ENCODE measurements around the gene RPS21.

RPS21 gene

DNA sequence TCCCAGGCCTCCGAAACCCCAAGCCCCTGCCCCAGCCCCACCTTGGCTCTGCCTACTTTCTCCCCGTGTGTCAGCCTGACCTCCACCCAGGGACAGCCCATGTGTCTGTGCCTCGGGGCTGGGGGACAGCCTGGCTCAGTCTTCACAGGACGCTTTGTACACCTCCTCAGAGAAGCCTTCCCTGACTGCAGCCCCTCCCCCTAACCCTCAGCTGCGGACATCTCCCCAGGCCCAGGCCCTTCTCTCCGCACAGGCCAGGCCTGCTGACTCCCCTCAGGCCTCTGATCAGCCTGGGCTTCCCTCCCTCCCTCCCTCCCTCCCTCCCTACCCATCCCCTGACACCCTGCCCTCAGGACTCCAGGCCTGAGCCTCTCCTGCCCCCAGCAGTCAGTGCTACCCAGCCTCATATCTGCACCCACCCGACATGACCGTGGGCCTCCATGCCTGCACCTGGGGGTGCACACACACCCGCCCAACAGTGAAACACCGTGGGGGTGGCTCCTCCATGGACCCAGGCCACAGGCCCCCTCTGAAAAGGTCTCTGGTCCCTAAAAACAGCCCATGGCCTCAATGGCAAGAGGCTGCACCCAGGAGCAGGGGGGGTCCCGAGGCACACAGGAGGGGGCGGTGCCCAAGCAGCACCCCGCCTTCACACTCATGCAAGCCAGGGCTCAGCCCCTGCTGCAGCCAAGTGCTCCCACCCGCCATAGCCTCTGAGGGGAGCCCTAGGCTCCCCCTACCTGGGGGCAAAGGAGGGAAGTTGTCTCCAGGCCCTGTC is 32.7 kb upstream of the RPS21 start:
- no peak for DNase-seq

DNA sequence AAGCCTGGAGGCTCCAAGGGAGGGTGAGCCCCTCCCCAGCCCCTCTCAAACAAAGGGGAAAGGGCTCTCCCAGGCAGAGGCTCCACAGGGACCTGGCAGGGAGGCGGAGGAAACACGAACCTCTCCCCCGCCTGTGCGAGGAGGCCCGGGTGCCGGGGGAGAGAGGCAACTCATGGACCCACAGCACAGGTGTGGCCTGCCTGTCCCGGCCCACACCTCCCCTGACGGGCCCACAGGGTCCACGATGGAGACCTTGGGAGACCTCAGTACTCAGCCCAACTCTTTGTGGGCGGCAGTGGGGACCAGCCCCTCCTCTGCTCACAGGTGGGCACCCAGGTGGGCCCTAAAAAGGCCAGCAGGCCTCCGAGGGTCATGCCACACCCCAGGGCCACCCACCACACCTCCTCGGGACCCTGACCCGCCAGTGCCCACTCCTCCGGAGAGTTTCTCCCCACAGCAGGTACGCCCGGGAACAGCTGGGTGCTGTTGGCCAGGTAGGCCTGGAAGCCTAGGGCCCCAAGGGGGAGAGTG is 32.0 kb upstream of the RPS21 start:
- DNase-seq, result no peak

DNA sequence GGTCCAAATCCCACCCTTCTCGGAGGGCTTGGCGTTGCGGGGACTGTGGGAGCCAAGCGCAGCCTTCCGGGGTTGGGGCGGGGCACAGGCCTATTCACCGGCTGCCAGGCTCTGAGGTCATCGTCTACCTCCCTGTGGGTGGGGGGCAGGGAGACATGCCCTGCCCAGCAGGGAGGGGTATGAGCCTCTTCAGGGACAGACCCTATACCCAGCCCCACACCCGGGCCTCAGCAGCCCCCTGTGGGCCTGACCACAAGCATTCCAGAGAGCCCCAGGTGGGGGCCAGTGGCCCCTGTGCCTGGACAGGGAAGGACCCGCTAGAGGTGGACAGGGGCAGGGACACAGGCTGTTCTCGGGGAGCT is 31.4 kb upstream of the RPS21 start:
- DNase-seq, result no peak

DNA sequence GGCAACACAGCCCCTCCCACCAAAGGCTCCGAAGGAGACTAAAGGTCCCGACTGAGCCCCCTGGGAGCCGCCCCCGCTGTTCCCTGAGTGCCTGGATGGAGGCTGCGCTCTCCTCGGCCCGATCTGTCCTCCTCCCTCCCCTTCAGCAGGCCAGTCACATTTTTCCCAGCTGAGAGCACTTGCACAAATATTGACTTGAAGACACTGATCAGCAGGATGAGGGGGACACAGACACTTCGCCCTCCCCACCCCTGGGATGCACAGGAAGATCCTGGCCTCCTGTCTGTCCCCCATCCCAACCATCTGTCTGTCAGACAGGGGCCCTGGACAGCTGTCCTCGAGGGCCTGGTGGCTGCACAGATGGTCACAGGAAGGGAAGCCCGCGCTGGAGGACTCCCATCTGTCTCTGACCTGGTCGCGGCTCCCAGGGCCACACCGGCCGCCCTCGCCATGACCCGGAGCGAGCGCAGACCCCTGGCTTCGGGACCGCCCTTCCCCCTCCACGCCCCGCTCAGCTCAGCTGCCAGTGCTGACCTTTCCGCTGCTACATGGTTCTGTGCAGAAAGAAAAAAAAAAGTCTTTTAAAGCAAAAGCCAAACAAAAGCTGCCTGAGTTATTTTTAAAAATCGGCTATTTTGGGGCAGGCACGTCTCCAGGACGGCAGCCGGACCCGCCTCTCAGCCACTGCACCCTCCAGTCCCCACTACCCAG is 30.9 kb upstream of the RPS21 start:
- DNase-seq, result no peak

DNA sequence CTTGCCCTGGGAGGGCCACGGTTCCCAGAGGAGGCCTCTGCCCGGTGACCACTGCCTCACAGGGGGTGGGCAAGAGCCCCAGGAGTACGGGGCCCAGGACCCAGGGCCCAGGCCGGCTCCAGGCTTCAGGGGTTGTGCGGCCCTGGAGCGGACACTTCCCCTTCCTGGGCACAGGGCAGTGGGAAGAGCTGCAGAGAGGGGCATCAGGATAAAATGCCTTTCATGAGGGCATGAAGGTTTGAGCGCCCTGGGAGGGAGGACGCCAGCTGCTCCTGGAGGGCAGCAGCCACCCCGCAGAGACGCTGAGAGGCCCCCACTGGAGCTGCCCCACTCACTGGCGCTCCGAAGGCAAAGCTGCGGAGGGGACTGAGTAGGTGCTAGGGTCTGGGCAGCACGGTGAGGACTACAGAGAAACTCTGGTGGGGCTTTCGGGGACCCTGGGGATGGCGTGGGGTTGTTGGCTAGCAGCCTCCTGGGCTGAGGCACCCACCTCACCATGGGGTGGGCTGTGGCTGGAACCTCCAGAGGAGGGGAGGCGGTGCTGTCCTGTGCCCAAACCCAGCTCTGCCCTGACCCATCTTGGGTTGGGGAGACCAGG is 30.2 kb upstream of the RPS21 start:
- no peak for DNase-seq

DNA sequence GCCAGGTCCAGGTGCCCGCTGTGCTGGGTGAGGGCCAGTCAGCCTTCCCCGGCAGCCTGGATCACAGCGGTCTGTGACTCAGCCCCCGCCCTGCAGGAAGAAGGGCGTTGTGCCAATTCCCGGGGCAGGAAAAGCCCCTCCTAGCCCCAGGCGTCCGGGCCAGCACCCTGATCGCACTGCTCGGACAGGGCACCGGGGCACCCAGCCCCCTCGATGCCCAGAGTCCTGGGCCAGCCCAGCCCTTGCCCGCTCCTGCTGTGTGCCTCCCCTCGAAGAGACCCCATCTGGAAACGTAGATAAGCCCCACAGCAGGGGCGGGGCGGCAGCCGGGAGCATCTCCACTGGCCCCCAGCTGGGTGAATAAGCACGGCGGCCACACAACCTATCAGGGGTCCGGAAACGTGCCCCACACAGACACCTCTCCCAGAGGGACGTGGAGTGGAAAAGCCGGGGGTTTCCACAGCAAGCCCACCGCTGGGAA is 29.7 kb upstream of the RPS21 start:
- no peak for DNase-seq

DNA sequence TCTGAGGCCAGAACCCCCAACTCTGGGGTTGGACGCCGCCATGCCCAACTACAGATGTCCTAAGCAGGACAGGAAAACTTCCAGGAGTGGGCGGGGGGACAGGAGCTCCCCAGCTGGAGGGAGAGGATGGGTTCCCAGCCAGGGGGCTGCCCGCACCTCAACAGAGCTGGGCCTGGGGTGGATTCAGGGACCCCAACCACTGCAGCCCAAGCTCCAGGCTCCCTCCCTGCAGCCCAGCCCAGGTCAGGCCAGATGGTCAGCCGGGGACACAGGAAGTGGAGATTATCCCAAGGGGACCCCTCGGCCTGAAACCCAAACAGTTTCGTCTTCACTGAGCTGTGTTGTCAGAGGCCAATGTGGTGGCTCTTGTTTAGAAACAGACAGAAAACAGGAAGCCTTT is 29.2 kb upstream of the RPS21 start:
- no peak for DNase-seq

DNA sequence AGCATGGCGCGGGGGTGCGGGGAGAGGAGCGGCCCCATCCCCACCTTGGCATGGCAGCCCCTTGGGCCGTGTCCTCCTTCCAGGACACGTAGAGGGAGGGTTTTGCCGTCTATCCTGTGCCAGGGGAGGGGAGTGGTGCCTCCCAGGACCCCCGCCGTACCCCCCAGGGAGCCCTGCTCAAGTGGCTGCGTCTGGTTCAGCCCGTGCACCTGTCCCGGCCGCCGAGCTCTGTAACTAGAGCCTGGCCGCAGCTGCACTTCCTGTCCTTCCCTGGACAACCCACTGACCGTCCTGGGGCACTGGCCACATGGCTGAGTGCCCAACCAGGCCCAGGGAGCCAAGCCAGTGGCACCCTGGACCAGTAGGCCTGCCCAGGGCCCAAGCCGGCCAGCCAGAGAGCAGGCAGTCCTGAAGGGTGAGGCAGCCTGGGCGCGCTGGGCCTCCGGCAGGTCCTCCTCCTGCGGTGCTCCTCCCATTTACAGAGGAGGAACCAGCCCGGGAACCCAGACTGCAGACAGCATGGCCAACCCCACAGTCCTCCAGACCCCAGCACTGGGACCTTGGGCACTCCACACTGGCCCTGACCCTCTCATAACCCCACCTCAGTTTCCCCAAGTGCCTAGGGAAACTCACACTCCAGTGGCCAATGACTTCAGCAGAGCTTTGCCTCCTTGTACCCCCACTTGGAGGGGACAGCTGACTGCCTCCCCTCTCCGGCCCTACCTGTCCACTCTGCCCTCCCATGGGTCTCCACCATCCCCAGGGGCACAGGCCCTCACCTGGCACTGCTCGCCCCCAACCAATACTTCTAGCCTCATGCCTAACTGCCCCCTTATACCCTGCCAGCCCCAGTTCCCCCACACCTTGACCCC is 28.5 kb upstream of the RPS21 start:
- no peak for DNase-seq

DNA sequence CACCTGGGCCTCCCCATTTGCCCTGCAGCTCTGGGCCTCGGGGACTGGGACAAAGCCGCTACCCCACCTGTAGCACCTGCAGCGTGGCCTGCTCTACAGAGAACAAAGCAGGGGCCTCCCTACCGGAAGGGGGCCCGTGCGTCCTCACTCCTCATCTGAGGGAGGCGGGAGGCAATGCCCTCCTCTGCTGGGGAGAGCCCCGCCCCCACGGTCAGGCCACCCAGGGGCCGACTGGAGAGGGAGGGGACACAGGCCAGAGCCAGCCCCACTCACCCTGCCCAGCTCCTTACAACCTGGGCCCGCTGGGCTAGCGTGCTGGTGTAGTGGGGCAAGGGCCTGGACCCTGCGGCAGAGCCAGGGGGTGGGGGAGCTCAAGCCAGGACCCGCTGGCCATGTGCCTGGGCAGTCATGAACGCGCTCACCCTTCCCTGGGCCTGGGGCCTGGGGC is 27.8 kb upstream of the RPS21 start:
- DNase-seq, result no peak

DNA sequence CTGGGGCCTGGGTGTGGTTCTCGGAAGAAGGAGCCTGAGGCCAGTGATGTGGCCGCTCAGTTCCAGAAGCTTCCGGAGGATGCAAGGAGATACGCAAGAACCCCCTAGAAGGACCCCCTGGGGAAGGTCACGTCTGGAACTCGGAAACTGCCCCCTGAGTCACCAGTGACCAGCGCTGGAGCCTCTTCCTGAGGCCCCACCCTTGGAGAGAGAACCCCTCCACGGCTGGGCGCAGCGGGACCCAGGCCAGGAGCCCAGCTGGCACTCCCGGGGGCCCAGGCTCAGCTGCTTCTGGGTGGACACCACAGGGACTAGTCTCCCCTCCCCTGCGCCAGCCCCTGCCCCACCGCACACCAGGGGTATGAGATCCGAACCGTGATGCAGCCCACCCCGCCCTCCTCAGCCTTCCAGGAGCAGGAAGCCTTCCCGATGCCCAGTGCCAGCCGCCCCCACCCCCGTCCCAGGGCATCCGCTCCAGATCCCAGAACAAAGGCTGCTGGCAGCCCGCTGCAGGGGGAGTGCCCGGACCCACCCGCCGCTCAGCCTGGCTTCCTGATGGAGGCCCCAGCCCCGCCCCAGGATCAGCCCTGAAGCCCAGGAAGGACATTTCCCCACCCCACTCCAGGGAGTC is 27.3 kb upstream of the RPS21 start:
- DNase-seq, result no peak

DNA sequence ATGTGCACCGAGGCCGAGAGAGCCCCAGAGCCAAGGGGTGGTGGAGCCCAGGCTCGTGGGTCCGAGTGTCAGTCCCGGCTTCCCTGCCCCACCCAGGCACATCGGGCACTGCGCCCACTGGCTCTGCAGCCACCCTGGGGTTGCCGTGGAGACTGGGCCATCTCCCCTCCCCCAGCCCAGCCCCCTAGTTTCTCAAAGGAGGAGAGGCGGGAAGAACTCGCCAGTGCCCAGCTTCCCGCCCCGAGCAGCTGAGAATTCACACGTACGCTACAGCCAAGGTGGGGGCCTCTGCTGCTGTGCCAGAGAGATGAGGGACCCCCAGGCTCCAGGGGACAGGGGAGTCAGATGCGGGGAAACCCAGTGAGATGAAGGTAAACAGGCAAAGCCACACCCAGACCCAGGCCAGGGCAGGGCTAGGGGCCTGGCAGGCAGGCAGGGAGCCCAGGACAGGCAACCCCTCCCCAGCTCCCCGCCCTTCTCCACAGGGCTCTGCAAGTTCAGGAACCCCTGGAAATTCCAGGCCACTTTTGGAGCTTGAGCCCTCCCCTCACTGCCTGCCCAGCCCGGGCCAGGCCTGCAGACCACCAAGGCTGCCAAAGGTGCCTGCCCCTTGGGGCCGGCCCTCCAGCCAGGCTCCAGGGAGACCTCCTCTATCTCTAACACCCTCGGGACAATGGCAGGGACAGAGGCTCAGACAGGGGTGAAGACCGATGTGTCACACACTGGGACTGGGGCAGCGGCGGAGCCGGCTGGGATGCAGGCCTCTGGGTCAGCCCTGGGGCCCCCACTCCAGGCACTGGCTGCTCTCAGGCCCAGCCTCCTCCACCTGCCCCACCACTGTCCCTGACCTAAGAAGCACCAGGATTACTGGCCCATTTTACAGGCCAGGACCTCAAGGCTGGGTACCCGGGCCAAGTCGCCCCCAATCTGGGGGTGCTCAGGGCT is 25.8 kb upstream of the RPS21 start:
- DNase-seq, result no peak

DNA sequence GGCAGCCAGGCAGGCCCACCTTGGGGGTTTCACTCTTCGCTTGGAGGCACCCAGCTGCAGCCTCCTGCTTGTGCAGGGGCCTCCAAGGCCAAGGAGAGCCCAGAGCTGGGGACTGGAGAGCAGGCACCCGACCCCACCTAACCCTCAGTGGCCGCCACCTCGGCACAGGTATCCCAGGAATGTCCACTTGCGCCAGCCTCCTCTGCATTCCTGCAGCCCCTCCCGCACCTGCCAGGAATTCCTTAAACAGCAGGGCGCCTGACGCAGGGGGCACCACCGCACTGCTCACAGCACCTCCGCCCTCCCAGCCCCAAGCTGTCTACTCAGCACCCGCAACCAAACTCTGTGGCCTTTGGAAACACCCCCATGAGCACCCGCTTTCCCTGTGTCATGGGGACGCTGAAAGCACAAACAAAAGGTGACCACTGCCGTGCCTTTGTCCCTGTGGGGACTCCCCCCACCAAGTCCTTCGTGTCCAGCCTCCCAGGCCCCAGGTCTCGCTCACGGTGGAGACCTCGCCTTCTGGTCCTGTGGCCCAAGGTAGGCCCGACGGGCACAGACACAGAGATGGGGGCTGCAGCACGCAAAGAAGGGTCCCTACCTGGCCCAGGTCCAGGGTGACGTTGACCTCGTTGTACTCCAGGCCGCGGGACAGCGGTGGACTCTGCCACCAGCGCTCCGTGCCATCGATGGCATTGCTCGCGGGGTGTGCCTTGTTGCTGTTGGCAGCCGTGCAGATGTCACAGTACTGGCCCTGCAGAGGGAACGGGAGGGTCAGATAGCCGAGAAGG is 24.9 kb upstream of the RPS21 start:
- DNase-seq, result no peak

DNA sequence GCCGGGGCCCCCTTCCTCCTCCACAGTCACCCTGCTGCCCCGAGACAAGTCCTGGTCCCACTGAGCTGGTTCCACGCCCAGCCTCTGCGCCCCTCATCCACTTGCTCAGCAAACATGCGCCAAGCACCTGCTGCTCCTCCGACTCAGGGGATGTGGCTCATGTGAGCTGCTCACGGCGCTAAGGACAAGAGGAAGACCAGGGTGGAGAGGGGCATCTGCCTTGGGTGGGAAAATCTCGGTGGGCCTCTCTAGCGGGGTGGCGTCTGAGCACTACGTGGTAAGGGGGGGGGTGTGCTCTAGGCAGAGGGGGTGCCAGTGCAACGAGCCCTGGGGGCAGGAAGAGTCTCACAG is 24.3 kb upstream of the RPS21 start:
- DNase-seq, result no peak

DNA sequence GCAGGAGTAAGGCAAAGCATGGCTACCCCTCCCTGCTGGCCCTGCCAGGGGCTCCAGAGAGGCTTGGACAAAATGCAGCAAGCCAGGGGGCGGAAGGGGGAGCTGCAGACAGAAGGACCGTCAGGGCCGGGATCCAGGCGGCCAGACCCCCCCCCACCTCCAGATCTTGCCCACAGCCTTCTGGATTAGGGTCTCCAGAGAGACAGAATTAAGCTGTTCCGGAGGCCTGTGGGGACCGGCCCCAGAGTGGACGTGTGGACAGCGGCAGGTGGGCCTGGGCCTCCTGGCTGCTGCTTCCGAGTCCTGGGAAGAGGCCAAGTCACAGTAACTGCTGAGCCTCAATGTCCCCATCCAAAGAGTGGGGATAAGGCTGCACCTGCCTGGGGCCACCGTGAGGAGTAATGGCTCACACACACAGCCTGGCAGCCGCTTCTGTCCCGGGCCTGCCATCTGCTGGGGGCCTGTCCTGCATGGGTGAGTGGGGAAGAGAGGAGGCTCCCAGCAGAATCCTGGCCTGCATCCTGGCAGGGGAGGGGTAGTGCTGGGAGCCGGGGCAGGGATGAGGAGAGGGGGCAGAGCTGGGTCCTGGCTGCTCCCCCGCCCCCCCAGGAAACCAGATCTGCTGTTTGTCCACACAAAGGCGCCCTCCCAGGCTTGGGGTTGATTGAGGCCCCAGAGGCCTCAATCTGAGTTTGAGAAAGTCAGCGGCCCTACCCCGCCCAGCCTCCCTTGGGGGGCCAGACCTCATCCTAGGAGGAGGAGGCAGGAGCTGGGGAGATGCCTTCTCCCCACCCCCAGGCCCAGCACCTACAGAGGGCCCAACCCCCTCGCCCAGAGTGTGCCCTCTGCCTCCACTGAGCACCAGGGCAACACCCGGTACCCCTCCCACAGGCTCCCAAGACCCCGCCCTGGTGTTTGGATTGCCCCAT is 23.6 kb upstream of the RPS21 start:
- DNase-seq, result no peak

DNA sequence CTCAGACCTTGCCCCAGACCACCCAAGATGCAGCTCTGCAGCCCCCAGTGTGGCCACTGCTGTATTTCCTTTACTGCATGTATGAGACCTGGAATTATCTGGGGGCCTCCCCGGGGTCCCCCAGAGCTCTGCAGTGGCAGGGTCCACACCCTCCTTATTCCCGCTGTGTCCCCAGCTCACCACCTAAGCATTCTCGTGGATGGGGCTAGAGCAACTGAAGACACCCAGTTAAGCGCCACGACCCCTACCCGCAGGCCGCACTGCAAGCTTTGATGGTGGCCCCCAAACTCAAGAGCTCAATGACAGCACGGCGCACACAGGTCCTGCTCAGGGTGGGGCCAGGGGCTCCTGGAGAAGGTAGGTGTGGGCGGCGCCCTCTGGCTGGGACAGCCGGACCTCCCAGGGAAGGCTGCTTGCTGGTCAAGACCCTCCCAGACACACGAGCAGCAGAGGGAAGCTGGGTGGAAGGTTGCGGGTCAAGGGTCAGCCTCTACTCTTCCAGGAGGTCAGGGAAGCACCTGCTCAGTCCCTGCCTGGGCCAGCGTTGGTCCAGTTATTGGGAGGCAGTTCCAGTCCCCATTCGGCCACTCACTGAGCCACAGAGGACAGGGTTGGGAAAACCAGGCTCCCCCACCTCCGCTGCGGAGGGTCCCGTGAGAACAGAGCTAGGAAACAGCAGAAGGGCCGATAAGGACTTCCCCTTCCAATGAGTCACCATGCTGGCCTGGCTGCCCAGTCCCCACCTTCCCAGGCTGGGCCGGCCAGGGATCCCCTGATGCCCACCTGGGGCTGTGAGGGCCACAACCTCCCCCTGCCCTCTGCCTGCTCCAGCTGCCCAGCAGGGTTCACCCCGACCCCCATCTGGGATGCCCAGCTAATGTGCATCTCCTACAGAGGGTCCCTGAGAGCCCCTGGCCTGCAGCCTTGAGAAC is 22.7 kb upstream of the RPS21 start:
- DNase-seq, result no peak

DNA sequence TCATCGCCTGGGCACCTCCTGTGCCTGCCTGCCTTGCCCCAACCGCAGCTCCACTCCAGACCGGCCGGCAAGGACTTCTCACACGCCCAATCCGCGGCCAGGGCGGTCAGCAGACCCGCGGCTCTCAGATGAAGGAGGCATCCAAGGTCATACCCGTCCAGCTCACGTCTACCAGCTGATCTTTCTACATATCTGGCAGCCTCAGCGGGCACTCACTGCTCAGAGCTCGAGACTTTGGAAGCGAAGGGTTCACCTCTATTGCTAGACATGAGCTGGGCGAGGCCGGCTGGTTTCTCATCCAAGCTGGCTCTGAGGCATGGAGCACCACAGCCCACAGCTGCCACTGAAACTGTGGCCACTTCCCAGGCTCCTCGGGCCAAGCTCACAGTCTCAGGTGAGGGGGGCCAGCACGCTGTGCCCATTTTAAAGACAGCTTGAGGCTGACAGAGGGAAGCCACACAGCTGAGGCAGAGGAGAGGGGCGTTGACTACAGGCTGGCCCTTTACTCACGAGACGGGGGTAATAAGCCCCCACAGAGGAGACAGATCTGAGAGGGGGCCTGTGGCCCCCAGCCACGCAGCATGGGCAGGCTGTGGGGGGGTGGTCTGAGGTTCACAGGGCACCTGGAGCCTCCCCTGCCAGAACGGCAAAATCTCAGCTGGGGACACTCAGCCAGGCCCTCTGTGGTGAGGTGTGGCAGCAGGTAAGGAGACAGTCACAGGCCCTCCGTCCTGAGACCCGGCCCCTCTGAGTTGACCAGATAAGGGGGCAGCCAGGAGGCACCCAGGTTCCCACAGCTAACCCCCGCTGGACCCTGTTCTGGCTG is 21.8 kb upstream of the RPS21 start:
- no peak for DNase-seq

DNA sequence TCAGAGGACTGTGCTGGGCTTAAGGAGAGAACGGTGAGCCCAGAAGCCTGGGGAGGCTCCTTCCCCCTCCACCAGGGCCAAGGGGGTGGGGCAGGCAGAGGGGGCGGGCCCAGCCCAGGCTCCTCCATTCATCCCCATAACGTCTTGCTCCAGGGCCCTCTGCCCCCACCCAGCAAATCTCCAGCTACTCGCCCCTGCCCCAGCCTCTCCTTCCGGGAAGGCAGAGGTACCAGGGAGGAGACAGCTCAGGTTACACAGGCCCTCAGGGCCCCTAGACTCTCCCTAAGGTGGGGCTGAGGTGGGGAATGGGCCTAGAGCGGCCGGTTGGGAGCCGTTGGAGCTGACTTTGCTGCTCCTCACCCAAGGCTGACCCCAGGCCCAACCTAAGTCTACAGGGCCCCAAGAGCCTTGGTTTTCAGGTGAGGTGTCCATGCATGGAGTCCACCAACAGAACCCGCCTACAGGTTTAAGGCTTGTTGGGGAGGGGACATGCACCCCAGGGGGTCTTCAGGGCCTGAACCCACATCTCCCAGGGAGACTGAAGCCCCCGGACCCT is 21.0 kb upstream of the RPS21 start:
- no peak for DNase-seq

Measured in activated CD8-positive, alpha-beta memory T cell treated with anti-CD3 and anti-CD28 coated beads for 24 hours (primary cell).